GM18498 (cell line): Measurements from ENCODE around the gene SLC38A7.
"Not testable (repeated sequence)": the region's sequence is repeated elsewhere in the genome, so short reads cannot be mapped to it uniquely, and the experiment has no call there.

Source experiments
- ATAC-seq: cut with Tn5 transposase; IDR thresholded peaks from one replicate; pipeline ENCODE4 v1.9.1; 2021; ENCODE audit warnings: mild to moderate bottlenecking, moderate library complexity; ENCODE audit not compliant: unreplicated experiment

The SLC38A7 gene

DNA sequence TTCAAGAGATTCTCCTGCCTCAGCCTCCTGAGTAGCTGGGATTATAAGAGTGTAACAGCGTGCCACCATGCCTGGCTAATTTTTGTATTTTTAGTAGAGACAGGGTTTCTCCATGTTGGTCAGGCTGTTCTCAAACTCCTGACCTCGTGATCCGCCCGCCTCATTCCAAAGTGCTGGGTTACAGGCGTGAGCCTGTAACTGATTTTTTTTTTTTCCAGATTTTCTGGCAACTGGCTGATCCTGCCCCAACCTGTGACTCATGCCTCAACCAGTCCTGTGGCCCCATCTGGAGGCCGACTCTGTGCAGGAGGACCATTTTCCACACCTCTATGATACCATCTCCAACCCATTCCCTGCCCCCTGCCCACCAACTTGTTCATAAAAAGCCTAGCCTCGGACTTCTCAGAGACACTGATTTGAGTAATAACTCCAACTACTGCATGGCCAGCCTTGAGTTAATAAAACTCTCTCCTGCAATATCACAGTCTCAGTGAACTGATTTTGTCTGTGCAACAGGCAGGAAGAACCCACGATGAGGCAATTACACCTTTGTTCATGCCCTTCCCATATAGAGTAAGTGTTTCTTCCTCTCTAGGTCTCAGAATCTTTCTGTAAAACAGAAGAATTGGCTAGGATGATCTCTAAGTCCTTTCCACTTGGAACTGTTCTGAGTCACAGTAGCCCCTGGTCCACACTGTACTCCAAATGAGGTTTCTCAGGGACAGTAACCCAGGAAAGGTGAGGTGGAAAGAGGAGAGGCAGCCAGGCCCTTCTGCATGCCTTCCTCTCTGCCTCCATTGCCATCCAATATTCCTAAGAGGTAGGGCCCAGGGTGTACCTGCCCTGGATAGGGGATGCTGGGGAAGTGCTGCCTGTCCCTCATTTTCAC is 46.2 kb downstream of the SLC38A7 start:
- no peak for ATAC-seq

- not testable (repeated sequence) for ATAC-seq
These were observed 47.5 kb downstream of the SLC38A7 start for GRCh38 chr16:58637021-58637420.

GRCh38 chr16:58636466-58636865 is 48.1 kb downstream of the SLC38A7 start:
- ATAC-seq, result no peak

DNA sequence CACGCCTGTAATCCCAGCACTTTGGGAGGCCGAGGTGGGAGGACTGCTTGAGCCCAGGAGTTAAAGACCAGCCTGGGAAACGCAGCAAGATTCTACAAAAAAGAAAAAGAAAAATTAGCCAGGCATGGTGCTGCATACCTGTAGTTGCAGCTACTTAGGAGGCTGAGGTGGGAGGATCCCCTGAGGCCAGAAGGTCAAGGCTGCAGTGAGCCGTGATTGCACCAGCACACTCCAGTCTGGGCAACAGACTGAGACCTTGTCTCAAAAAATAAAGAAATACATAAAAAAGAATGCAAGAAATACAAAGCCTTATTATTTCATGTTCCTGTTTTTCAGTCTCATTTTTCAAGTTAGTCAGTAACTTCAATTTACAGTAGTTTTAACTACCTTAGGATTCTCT is 49.1 kb downstream of the SLC38A7 start:
- ATAC-seq, result no peak

DNA sequence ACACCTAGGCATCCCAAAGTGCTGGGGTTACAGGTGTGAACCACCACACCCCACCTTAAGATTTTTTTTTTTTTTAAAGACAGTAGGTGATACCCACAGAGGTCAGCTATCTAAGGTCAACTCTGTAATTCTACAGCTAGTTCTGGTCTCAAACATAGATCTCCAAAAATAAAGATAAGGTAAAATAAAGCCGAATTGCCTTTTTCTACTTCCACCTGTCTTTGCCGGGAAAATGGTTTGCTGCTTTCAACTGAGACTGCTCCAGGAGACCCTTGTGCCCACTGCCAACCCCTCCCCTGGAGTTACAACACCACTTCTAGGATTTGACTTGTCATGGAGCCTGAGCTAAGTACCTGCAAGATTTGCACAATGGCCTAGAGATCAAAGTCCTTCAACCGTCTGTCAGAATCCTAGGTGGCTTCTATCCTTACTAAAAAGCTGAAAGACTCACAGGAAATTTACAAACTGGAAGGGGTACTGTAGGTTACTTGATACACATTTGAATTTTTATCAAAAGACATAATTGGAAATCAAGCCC is 50.2 kb downstream of the SLC38A7 start:
- ATAC-seq, result no peak

DNA sequence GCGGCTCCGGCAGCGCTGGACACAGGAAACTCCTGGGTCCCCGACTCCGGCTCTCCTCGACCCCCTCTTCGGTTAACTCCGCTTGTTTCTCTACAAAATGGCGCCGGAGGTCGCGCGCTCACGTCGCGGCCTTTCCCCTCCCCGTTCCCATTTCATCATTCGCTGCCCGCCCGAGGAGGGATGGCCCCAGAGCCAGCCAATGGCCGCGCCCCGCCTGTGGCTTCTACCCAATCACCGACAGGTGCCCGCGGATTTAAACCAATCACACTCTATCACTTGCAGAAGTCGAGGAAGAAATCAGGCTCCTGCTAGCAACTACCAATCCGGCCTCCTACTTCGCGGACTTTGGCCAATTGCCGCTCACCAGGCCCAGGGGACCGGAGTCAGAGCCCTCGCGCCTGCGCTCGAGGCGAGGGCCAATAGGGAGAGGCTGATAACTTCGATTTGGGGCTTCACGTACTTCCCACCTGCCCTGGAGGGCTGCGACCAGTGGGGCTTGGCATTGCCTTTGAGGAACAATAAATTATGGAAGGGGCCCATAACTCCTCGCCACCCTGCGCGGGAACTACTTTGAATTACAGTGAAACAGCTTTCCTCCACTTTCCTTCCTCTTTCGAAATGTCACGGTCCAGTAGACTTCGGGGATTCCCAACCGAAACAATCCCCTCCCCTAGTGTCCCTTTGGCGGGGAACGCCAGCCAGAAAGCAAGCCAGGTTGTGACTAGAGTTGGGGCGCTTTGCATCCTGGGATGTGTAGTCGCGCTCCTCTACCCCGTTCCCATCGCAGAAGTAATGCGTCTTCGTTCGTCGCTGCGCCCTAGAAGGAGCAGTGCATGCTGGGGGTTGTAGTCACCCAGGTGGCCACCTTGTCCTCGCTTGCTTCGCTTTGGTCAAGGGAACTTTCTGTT is 54.6 kb downstream of the SLC38A7 start, which contains the start of gene CNOT1:
Gene CNOT1 (minus strand): TSS at position 94 of the 908 bp plus-strand sequence. CDS start 30,489 bp downstream, outside the sequence.
- peak; percentile 89 for ATAC-seq

DNA sequence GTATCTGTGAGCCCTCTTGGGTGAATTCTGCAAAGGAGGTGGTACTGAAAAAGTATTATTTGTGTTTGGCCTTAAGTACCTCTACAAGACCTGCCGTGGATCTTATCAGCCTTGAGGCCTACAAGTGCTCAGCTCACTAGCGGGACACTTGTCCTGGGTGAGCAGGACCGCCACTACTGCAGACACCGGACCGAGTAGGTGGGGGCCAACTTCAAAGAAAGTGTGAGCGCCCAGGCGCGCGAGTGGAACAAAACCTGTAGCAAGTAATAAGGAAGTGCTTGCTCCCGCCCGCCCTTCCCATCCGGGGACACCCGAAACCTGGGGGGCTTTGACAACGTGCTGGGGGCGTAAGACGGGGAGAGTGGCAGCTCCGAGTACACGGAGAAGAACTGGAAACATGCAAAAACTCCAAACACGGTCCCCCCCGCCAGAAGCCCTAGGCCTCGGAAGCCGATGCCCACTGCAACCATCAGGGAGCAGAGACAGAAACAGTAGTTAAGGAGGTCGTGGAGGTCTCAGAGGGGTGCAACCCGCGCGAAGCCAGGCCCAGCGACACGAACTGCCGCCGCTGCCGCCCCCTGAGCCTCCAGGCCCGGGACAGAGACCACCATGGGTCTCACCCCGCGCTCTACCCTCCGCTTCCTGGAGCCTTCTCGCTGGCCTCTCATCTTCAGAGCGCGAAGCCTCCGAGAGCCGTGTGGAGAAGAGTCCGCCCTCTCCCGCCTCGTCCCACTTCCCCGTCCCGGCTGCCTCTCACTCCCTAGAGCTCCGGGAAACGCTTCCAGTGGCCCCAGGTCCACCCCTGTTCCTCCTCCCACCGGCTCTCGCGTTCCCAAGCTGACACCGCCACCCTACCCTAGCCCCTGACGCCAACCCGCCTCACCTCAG is 55.5 kb downstream of the SLC38A7 start:
- no peak for ATAC-seq

DNA sequence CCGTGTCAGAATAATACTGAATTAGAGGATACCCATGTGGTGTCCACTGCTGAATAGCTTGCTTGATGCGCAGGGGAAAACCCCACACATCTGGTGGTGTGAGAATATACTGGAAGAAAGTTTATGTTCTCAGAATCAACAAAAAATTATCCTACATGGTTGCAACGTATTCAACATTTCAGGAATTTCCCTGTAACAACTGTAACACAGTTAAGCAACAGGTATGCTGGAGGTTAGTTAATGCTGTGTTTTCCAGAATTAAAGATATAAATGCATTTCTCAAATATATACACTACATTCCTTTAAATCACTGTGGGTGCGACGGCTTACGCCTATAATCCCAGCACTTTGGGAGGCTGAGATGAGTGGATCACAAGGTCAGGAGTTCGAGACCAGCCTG is 60.4 kb downstream of the SLC38A7 start:
- ATAC-seq, result no peak

DNA sequence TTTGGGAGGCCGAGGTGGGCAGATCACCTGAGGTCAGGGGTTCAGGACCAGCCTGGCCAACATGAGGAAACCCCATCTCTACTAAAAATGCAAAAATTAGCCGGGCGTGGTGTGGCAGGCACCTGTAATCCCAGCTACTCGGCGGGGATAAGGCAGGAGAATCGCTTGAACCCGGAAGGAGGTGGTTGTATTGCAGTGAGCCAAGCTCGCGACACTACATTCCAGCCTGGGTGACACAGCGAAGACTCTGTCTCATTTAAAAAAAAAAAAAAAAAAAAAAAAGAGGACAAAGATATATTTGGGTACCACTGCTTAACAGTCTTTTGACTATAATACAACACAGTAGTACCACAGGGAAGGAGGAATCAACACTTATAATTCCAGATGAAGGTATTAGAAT is 64.2 kb downstream of the SLC38A7 start:
- ATAC-seq, result no peak

GRCh38 chr16:58615280-58615679 is 69.3 kb downstream of the SLC38A7 start:
- ATAC-seq, result no peak
